VCaP (cell line): Measurements from ENCODE around the gene ZCCHC8.

ENCODE experiments used
- H3K27ac ChIP-seq: fragments of 450-650 bp; 2 replicates; pipeline ENCODE4 v1.5.1; 2017
- TF ChIP-seq, protein P1 (sequence below): fragments of 450-650 bp; conservative IDR thresholded peaks from 2 replicates; pipeline ENCODE4 v1.5.1; 2017; ENCODE audit warnings: mild to moderate bottlenecking, moderate library complexity

ZCCHC8 gene

DNA sequence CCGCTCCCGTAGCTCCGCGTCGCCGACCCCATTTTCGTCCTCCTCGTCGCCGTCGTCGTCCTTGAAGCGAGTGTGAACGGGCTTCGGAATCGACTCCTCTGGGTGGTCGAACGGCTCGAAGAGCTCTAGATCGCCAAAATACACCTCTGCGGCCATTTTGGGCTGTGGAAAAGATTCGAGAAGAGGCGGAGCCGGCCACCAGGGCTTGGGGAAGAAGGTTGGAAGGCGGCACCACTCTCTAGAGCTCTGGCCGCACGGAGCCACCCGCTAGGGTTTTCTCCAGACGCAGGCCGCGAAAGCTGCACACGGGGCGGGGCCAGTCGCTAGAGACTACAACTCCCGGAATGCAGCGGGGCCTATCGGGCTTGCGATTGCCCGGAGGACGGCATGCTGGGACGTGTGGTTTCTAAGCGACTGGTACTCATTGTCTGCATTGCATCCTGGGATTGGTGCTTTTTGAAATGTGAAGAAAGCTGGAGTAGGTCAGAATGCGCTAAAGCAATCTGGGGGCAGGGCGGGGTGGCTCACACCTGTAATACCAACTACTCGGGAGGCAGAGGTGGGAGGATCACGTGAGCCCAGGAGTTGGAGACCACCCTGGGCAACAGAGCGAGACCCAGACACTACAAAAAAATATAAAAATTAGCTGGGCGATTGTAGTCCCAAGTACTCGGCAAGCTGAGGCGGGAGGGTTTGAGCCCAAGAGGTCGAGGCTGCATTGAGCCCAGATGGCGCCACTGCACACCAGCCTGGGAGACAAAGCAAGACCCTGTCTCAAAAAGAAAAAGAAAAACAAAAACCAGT is at the start of gene ZCCHC8:
ZCCHC8 (minus strand) TSS at position 248 of the 804 bp plus-strand sequence; CDS start at position 156, 92 bp downstream.
- TF ChIP-seq, protein P1, sequence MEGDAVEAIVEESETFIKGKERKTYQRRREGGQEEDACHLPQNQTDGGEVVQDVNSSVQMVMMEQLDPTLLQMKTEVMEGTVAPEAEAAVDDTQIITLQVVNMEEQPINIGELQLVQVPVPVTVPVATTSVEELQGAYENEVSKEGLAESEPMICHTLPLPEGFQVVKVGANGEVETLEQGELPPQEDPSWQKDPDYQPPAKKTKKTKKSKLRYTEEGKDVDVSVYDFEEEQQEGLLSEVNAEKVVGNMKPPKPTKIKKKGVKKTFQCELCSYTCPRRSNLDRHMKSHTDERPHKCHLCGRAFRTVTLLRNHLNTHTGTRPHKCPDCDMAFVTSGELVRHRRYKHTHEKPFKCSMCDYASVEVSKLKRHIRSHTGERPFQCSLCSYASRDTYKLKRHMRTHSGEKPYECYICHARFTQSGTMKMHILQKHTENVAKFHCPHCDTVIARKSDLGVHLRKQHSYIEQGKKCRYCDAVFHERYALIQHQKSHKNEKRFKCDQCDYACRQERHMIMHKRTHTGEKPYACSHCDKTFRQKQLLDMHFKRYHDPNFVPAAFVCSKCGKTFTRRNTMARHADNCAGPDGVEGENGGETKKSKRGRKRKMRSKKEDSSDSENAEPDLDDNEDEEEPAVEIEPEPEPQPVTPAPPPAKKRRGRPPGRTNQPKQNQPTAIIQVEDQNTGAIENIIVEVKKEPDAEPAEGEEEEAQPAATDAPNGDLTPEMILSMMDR = peak; percentile 26
- H3K27ac ChIP-seq = peak within 1 kb of the TSS; percentile 98

DNA sequence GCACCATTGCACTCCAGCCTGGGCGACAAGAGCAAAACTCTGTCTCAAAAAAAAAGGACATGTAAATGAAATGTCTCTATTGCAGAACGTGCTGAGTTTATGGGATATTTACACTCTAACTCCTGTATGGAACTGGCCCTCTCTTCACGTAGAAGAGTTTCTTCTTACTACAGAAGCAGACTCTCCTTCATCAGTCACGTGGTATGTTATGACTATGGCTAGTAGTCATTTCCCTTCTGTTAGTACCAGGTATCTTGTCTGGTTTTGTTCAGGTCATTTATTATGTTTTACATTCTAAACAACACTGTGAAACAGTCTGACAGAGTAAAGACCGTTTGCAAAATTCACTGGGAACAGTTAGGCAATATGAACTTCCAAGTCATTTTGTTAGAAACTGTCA is 46.6 kb upstream of the ZCCHC8 start:
- TF ChIP-seq, protein P1 = no peak
- H3K27ac ChIP-seq = no peak overlapping the region

DNA sequence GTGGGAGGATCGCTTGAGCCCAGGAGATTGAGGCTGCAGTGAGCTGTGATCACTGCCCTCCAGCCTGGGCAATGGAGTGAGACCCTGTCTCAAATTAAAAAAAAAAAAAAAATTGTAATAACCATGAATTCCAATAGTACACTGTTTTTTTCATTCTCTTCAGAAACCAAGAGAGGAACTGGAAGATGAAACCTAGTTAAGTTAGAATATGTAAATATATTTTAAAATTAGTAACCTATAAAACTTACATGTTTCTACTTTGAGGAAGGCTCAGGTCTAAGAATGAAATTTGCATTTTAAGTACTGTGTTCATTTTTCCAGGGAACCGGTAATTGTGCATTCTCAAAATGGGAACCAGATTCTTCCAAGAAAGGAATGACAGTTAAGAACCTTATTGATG is 45.1 kb upstream of the ZCCHC8 start:
- TF ChIP-seq, protein P1 = no peak

DNA sequence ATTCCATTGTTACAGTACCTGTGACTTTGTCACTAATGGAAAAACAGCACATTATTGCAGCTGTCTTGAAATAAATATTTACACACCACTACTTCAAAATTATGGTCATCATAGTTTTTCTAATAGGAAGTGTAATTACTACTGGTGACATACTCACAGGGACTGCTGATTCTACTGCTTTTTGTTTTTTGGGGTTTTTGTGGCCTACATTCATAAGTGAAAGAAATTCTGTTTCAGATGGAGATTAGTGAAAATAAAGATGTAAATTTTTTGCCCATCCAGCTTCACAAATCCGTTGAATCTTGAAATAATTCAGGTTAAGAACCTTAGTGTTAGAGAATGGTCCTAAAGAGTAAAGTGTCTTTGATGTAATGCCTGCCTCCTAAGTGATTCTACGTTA is 43.8 kb upstream of the ZCCHC8 start:
- H3K27ac ChIP-seq = no peak overlapping the region
- TF ChIP-seq, protein P1 = no peak

More for the DNA sequence above, 45.1 kb upstream of the ZCCHC8 start:
- H3K27ac ChIP-seq = no peak overlapping the region

DNA sequence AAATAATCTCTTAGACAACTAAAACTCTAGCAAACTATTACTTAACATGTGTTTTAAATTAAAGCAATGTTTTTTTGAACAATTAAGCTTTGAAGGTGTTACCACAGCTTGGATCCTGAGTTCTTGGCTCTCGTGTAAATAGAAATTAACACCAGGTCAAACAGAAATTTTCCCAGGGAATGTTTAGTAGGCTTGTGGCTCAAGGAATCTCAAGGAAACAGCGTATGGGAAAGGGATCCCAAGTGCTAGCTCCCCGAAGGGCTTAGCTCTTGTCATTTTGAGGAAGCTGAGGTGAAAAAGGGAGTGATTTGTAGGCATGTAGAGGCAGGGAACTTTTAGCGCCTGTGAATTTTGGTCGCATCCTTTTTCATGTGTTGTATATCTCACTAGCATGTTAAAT is 37.8 kb upstream of the ZCCHC8 start:
- TF ChIP-seq, protein P1 = no peak
- no peak overlapping the region for H3K27ac ChIP-seq

DNA sequence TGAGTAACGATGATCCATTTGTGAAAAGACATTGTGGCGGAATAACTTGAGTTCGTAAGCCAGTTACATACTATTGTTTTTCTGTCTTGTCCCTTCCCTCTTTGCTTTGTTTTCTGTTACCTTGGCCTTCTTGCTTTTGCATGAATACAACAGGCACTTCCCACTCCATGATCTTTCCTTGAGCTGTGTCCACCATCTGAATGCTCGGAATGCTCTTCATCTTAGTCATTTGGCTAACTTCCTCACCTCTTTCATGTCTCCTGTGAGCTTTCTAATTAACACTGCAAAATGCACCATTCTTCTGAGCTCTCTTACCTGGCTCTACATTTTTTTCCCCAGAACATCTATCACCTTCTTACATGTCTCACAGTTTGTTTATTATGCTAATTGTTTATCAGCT is 36.3 kb upstream of the ZCCHC8 start:
- TF ChIP-seq, protein P1 = no peak
- H3K27ac ChIP-seq = no peak overlapping the region

DNA sequence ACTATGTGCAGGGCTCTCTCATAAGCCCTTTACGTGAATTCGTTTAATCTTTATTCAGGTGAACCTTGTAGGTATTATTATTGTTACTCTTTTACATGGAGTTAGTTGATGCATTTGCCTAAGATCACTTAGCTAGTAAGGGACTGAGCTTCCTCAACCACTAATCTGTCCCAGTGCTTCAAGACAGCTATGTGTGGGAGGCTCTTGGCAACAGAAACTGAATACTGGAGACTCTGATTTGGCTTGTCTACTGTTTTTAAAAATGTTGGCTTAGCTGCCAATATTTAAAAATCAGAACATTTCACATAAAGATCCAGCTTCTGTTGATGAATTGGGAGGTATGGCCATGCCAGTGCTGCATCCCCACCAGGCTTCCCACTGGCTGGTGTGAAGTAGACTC is 33.1 kb upstream of the ZCCHC8 start:
- TF ChIP-seq, protein P1 = no peak
- H3K27ac ChIP-seq = no peak overlapping the region
